NCI-H128 (cell line): ENCODE data around the gene OSBP2.
A peak's percentile ranks its signal among the peaks of the same experiment; 100 is the strongest.

Experiments used
- DNase-seq: peaks from one replicate; lab custom pipeline; 2025; ENCODE audit not compliant: unreplicated experiment; lab: John Stamatoyannopoulos, UW

The OSBP2 gene

GRCh38 chr22:30928401-30928800 is 233.7 kb downstream of the OSBP2 start:
- no peak for DNase-seq

GRCh38 chr22:30930228-30930627 is 235.6 kb downstream of the OSBP2 start:
- DNase-seq, result no peak

GRCh38 chr22:30931541-30932300 is 237.0 kb downstream of the OSBP2 start:
- DNase-seq, result no peak

GRCh38 chr22:30932661-30933060 is 238.0 kb downstream of the OSBP2 start:
- DNase-seq, result no peak

GRCh38 chr22:30933457-30933856 is 238.8 kb downstream of the OSBP2 start:
- DNase-seq, result no peak

GRCh38 chr22:30934053-30934452 is 239.4 kb downstream of the OSBP2 start:
- no peak for DNase-seq

- no peak for DNase-seq
Measured at GRCh38 chr22:30940685-30941362, 246.2 kb downstream of the OSBP2 start.

GRCh38 chr22:30941363-30941740 is 246.7 kb downstream of the OSBP2 start:
- DNase-seq, result no peak

GRCh38 chr22:30943368-30943767 is 248.7 kb downstream of the OSBP2 start:
- no peak for DNase-seq

- DNase-seq, result no peak
Measured at GRCh38 chr22:30944986-30945385, 250.3 kb downstream of the OSBP2 start.

GRCh38 chr22:30945653-30946052 is 251.0 kb downstream of the OSBP2 start:
- DNase-seq, result no peak

GRCh38 chr22:30946354-30946753 is 251.7 kb downstream of the OSBP2 start:
- no peak for DNase-seq

GRCh38 chr22:30947173-30947815 is 252.6 kb downstream of the OSBP2 start:
- peak; percentile 44 for DNase-seq

- no peak for DNase-seq
Measured at GRCh38 chr22:30947816-30948454, 253.3 kb downstream of the OSBP2 start.

- no peak for DNase-seq
Measured at GRCh38 chr22:30948930-30949342, 254.3 kb downstream of the OSBP2 start.

GRCh38 chr22:30949934-30950660 is 255.4 kb downstream of the OSBP2 start:
- no peak for DNase-seq

- no peak for DNase-seq
Measured at GRCh38 chr22:30953206-30953605, 258.5 kb downstream of the OSBP2 start.

- no peak for DNase-seq
Measured at GRCh38 chr22:30955153-30955552, 260.5 kb downstream of the OSBP2 start.
